HEK293 (cell line): ENCODE measurements around the gene RTP5.

ENCODE experiments used
- CTCF ChIP-seq: fragments of 450-650 bp; formaldehyde crosslinking; IDR thresholded peaks from 2 replicates; pipeline ENCODE4 v1.5.1; 2016; ENCODE audit warnings: missing biosample characterization, missing genetic modification characterization
- MEIS1 ChIP-seq: sonication (generic); formaldehyde crosslinking; IDR thresholded peaks from 2 replicates; pipeline ENCODE4 v1.8.1; 2022; ENCODE audit warnings: missing genetic modification reagents, mild to moderate bottlenecking, borderline replicate concordance
- YY2 ChIP-seq: fragments of 450-650 bp; formaldehyde crosslinking; IDR thresholded peaks from 2 replicates; pipeline ENCODE4 v1.5.1; 2016; ENCODE audit warnings: missing biosample characterization, missing genetic modification characterization
- ZNF292 ChIP-seq: fragments of 450-650 bp; formaldehyde crosslinking; IDR thresholded peaks from 2 replicates; pipeline ENCODE4 v1.5.1; 2016; ENCODE audit warnings: low read depth, missing biosample characterization, missing genetic modification characterization, borderline replicate concordance
- ZNF580 ChIP-seq: fragments of 450-650 bp; formaldehyde crosslinking; IDR thresholded peaks from 2 replicates; pipeline ENCODE4 v1.5.1; 2016; ENCODE audit warnings: missing biosample characterization, missing genetic modification characterization
- ZNF623 ChIP-seq: fragments of 450-650 bp; formaldehyde crosslinking; IDR thresholded peaks from 2 replicates; pipeline ENCODE4 v1.5.1; 2016; ENCODE audit warnings: missing biosample characterization, missing genetic modification characterization
- ZNF707 ChIP-seq: fragments of 450-650 bp; formaldehyde crosslinking; IDR thresholded peaks from 2 replicates; pipeline ENCODE4 v1.5.1; 2016; ENCODE audit warnings: missing biosample characterization, missing genetic modification characterization
- TF ChIP-seq, protein P1 (sequence below): fragments of 450-650 bp; formaldehyde crosslinking; IDR thresholded peaks from 2 replicates; pipeline ENCODE4 v1.5.1; 2016; ENCODE audit warnings: missing biosample characterization, missing genetic modification characterization
- TF ChIP-seq, protein P2 (sequence below): fragments of 450-650 bp; formaldehyde crosslinking; IDR thresholded peaks from 2 replicates; pipeline ENCODE4 v1.5.1; 2016; ENCODE audit warnings: missing biosample characterization, missing genetic modification characterization
- TF ChIP-seq, protein P3 (sequence below): fragments of 450-650 bp; formaldehyde crosslinking; IDR thresholded peaks from 2 replicates; pipeline ENCODE4 v1.5.1; 2016; ENCODE audit warnings: missing biosample characterization, missing genetic modification characterization

DNA sequence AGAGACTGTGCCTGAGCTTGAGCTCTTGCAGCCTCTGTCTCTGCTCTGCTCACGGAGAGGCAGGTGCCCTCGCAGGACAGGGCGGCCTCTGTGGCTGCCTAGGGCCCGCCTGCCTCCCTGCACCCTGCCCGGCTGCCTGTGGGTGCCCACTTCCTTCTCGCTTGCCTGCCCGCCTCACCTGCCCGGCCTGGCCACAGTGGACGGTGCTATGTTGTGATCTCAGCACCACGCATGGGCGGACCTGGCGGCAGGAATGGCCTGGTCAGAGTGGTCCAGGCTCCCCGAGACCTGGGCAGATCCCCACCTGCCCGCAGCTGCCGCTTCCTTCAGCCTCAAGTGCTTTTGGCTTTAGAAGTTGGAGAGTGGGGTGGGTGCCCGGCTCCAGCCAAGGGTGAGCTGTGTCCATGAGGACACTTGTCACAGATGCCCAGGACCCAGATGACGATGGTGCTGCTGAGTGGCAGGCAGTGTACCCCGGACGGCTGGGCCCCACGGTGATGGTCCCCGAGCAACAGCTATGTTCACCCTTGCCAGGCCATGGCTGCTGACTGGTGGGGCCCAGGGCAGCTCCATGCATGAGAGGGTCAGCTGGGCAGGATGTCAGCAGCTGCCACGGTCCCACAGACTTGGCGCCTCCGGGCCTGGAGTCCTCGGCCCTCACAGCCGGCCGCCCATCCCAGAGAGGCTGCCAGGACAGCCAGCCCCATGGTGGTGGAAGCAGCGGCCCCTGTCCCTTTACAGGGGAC, 25.3 kb downstream of the RTP5 start:
- TF ChIP-seq ZNF623 (tag by site-specific recombination) (no peak), CTCF (tag by site-specific recombination) (no peak), ZNF292 (no peak), YY2 (no peak), ZNF580 (tag by site-specific recombination) (no peak), MEIS1 (CRISPR knock-in tag) (no peak), ZNF707 (tag by site-specific recombination) (no peak)
- TF ChIP-seq, protein P1, sequence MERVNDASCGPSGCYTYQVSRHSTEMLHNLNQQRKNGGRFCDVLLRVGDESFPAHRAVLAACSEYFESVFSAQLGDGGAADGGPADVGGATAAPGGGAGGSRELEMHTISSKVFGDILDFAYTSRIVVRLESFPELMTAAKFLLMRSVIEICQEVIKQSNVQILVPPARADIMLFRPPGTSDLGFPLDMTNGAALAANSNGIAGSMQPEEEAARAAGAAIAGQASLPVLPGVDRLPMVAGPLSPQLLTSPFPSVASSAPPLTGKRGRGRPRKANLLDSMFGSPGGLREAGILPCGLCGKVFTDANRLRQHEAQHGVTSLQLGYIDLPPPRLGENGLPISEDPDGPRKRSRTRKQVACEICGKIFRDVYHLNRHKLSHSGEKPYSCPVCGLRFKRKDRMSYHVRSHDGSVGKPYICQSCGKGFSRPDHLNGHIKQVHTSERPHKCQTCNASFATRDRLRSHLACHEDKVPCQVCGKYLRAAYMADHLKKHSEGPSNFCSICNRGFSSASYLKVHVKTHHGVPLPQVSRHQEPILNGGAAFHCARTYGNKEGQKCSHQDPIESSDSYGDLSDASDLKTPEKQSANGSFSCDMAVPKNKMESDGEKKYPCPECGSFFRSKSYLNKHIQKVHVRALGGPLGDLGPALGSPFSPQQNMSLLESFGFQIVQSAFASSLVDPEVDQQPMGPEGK (tag by site-specific recombination) = no peak
- TF ChIP-seq, protein P2, sequence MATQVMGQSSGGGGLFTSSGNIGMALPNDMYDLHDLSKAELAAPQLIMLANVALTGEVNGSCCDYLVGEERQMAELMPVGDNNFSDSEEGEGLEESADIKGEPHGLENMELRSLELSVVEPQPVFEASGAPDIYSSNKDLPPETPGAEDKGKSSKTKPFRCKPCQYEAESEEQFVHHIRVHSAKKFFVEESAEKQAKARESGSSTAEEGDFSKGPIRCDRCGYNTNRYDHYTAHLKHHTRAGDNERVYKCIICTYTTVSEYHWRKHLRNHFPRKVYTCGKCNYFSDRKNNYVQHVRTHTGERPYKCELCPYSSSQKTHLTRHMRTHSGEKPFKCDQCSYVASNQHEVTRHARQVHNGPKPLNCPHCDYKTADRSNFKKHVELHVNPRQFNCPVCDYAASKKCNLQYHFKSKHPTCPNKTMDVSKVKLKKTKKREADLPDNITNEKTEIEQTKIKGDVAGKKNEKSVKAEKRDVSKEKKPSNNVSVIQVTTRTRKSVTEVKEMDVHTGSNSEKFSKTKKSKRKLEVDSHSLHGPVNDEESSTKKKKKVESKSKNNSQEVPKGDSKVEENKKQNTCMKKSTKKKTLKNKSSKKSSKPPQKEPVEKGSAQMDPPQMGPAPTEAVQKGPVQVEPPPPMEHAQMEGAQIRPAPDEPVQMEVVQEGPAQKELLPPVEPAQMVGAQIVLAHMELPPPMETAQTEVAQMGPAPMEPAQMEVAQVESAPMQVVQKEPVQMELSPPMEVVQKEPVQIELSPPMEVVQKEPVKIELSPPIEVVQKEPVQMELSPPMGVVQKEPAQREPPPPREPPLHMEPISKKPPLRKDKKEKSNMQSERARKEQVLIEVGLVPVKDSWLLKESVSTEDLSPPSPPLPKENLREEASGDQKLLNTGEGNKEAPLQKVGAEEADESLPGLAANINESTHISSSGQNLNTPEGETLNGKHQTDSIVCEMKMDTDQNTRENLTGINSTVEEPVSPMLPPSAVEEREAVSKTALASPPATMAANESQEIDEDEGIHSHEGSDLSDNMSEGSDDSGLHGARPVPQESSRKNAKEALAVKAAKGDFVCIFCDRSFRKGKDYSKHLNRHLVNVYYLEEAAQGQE (tag by site-specific recombination) = no peak
- TF ChIP-seq, protein P3, sequence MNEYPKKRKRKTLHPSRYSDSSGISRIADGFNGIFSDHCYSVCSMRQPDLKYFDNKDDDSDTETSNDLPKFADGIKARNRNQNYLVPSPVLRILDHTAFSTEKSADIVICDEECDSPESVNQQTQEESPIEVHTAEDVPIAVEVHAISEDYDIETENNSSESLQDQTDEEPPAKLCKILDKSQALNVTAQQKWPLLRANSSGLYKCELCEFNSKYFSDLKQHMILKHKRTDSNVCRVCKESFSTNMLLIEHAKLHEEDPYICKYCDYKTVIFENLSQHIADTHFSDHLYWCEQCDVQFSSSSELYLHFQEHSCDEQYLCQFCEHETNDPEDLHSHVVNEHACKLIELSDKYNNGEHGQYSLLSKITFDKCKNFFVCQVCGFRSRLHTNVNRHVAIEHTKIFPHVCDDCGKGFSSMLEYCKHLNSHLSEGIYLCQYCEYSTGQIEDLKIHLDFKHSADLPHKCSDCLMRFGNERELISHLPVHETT (tag by site-specific recombination) = no peak
